GM23338 (cell line): Measurements from ENCODE around the gene MUL1.

Experiments used
- CREB1 ChIP-seq: fragments of 250-450 bp; sonication (Bioruptor Pico); IDR thresholded peaks from 2 replicates; pipeline ENCODE4 v1.5.0; 2020; ENCODE audit warnings: low read depth, mild to moderate bottlenecking, moderate library complexity
- ETS1 ChIP-seq: IDR thresholded peaks from 2 replicates; pipeline ENCODE4 v1.6.1; 2016; ENCODE audit warnings: antibody characterized with exemption
- EZH2 ChIP-seq: fragments of 200-600 bp; sonication (generic); IDR thresholded peaks from one replicate; pipeline ENCODE4 v1.8.0; 2017; ENCODE audit warnings: antibody characterized with exemption, mild to moderate bottlenecking, low read depth; ENCODE audit not compliant: unreplicated experiment
- EZH2phosphoT487 ChIP-seq: fragments of 200-600 bp; sonication (generic); IDR thresholded peaks from one replicate; pipeline ENCODE4 v1.8.1; 2018; ENCODE audit warnings: antibody characterized with exemption; ENCODE audit not compliant: unreplicated experiment
- JUNB ChIP-seq: IDR thresholded peaks from one replicate; pipeline ENCODE4 v1.6.1; 2016; ENCODE audit warnings: antibody characterized with exemption; ENCODE audit not compliant: unreplicated experiment
- POLR2AphosphoS5 ChIP-seq: IDR thresholded peaks from 2 replicates; pipeline ENCODE4 v1.6.1; 2016; ENCODE audit warnings: antibody characterized with exemption, low read depth
- ZNF114 ChIP-seq: fragments of 250-450 bp; sonication (Bioruptor Pico); IDR thresholded peaks from 2 replicates; pipeline ENCODE4 v1.5.0; 2020; ENCODE audit warnings: mild to moderate bottlenecking, moderate library complexity
- ZNF331 ChIP-seq: fragments of 250-450 bp; sonication (Bioruptor Pico); IDR thresholded peaks from 2 replicates; pipeline ENCODE4 v1.5.0; 2020; ENCODE audit warnings: low read depth, mild to moderate bottlenecking, moderate library complexity
- TF ChIP-seq, protein P1 (sequence below), 2 experiments: fragments of 200-600 bp in 1 of 2; sonication (generic) in 1 of 2; conservative IDR thresholded peaks; 2 replicates each; pipeline versions ENCODE4 v1.5.1 to v1.6.1; 2016 to 2017; ENCODE audit warnings: antibody characterized with exemption in 2 of 2, low read depth in 2 of 2, mild to moderate bottlenecking in 2 of 2, moderate library complexity in 1 of 2
- TF ChIP-seq, protein P2 (sequence below): IDR thresholded peaks from one replicate; pipeline ENCODE4 v1.6.1; 2018; ENCODE audit warnings: antibody characterized with exemption; ENCODE audit not compliant: unreplicated experiment

- TF ChIP-seq, protein P1, sequence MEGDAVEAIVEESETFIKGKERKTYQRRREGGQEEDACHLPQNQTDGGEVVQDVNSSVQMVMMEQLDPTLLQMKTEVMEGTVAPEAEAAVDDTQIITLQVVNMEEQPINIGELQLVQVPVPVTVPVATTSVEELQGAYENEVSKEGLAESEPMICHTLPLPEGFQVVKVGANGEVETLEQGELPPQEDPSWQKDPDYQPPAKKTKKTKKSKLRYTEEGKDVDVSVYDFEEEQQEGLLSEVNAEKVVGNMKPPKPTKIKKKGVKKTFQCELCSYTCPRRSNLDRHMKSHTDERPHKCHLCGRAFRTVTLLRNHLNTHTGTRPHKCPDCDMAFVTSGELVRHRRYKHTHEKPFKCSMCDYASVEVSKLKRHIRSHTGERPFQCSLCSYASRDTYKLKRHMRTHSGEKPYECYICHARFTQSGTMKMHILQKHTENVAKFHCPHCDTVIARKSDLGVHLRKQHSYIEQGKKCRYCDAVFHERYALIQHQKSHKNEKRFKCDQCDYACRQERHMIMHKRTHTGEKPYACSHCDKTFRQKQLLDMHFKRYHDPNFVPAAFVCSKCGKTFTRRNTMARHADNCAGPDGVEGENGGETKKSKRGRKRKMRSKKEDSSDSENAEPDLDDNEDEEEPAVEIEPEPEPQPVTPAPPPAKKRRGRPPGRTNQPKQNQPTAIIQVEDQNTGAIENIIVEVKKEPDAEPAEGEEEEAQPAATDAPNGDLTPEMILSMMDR (conservative IDR thresholded peaks at IDR 0.05; ENCODE audit: low read depth in 2 of 2) = no peak
- TF ChIP-seq EZH2 (no peak), ZNF331 (CRISPR knock-in tag) (no peak), POLR2AphosphoS5 (no peak), JUNB (no peak), CREB1 (CRISPR knock-in tag) (no peak), EZH2phosphoT487 (no peak), ZNF114 (CRISPR knock-in tag) (no peak), ETS1 (no peak)
- TF ChIP-seq, protein P2, sequence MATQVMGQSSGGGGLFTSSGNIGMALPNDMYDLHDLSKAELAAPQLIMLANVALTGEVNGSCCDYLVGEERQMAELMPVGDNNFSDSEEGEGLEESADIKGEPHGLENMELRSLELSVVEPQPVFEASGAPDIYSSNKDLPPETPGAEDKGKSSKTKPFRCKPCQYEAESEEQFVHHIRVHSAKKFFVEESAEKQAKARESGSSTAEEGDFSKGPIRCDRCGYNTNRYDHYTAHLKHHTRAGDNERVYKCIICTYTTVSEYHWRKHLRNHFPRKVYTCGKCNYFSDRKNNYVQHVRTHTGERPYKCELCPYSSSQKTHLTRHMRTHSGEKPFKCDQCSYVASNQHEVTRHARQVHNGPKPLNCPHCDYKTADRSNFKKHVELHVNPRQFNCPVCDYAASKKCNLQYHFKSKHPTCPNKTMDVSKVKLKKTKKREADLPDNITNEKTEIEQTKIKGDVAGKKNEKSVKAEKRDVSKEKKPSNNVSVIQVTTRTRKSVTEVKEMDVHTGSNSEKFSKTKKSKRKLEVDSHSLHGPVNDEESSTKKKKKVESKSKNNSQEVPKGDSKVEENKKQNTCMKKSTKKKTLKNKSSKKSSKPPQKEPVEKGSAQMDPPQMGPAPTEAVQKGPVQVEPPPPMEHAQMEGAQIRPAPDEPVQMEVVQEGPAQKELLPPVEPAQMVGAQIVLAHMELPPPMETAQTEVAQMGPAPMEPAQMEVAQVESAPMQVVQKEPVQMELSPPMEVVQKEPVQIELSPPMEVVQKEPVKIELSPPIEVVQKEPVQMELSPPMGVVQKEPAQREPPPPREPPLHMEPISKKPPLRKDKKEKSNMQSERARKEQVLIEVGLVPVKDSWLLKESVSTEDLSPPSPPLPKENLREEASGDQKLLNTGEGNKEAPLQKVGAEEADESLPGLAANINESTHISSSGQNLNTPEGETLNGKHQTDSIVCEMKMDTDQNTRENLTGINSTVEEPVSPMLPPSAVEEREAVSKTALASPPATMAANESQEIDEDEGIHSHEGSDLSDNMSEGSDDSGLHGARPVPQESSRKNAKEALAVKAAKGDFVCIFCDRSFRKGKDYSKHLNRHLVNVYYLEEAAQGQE = no peak
Observed at GRCh38 chr1:20483098-20483832, 24.7 kb downstream of the MUL1 start.
